Heart right ventricle (tissue), 16 donors: ENCODE results near the gene REX1BD. TPM values are rescaled to one million over a fixed set of nuclear protein-coding genes. Genes with fewer than 3 reads are reported as not detected.

Experiments
- ATAC-seq, 8 donors: fragments of 200-7000 bp; cut with Tn5 transposase; one replicate each; pipeline ENCODE4 v1.9.1; 2020; ENCODE audit warnings: mild to moderate bottlenecking in 8 of 8, moderate library complexity in 8 of 8, moderate number of reproducible peaks in 1 of 8
- DNase-seq, 2 donors: peaks; one replicate each; pipeline ENCODE4 v3.0.0-alpha.2; 2020
- H3K27ac ChIP-seq, 10 donors: fragments of 200-600 bp; sonication (generic) in 2 of 10; one replicate each; pipeline versions ENCODE4 v1.5.0 to v1.8.0; 2020 to 2022; ENCODE audit warnings: mild to moderate bottlenecking in 3 of 10
- H3K27me3 ChIP-seq, 7 donors: fragments of 200-600 bp; one replicate each; pipeline ENCODE4 v1.8.0; 2021 to 2022; ENCODE audit warnings: mild to moderate bottlenecking in 2 of 7
- H3K36me3 ChIP-seq, 9 donors: fragments of 200-600 bp; sonication (generic) in 1 of 9; one replicate each; pipeline versions ENCODE4 v1.5.0 to v1.8.0; 2020 to 2022; ENCODE audit warnings: mild to moderate bottlenecking in 2 of 9
- H3K4me1 ChIP-seq, 9 donors: fragments of 200-600 bp; sonication (generic) in 1 of 9; one replicate each; pipeline versions ENCODE4 v1.5.0 to v1.8.0; 2020 to 2022; ENCODE audit warnings: mild to moderate bottlenecking in 4 of 9
- H3K4me3 ChIP-seq, 10 donors: fragments of 200-600 bp; sonication (generic) in 2 of 10; one replicate each; pipeline versions ENCODE4 v1.5.0 to v1.8.0; 2020 to 2022; ENCODE audit warnings: mild to moderate bottlenecking in 7 of 10, moderate library complexity in 2 of 10
- H3K9me3 ChIP-seq, 11 donors: fragments of 200-600 bp in 10 of 11; sonication (generic) in 2 of 11; one replicate each; pipeline versions ENCODE4 v1.5.0 to v1.8.0; 2013 to 2022; ENCODE audit warnings: mild to moderate bottlenecking in 2 of 11, control low read depth in 1 of 11, moderate library complexity in 1 of 11
- CTCF ChIP-seq, 9 donors: fragments of 200-600 bp; sonication (generic) in 2 of 9; IDR thresholded peaks; one replicate each; pipeline versions ENCODE4 v1.5.0 to v1.8.0; 2021 to 2022; ENCODE audit warnings: antibody characterized with exemption in 9 of 9, mild to moderate bottlenecking in 5 of 9, moderate library complexity in 1 of 9
- WGBS, 2 donors: extraction: QIAGEN DNeasy Blood & Tissue Kit; methylation state at CpG; one replicate each; pipeline ENCODE4 v1.1.7; 2013; ENCODE audit warnings: inconsistent platforms in 1 of 2; 5-methylcytosine and 5-hydroxymethylcytosine counted together
- intact Hi-C, 10 donors: fragments of 100-400 bp; cut with DNase I; formaldehyde crosslinking; loops; one replicate each; pipeline versions ENCODE4 v1.11.1 to v1.14.2; 2022
- polyA plus RNA-seq, 2 donors: library from polyadenylated mRNA; stranded (reverse); fragments of 200-250 nt; gene quantifications; one replicate each; pipeline ENCODE4 v1.2.3, GENCODE V29; 2013
- total RNA-seq, 10 donors: library from RNA; stranded (reverse); fragmentation: NEBNext Ultra II Directional in 3 of 10; extraction: Animal tissue kit (Norgen Biotek cat#: 25700) in 3 of 10; gene quantifications; one replicate each; pipeline versions ENCODE4 v1.2.1 to v1.2.4, GENCODE V29; 2021 to 2023
- donor health status: Arrhythmogenic right ventricular cardiomyopathy.
- donor health status: ischemic (EF 13 %, LVEDD 7.1; RV severe dilation, severe dysfunction).
- donor health status: healthy with polysubstance abuse.
- donor health status: DM: no; HTN: yes; CAD: no.
- donor health status: DM: no; HTN: no; CAD: no.
- donor health status: ischemic (EF 25% LVEDD 6.9; RV normal size, moderate dysfunction).
- donor health status: ischemic (EF 25% LVEDD 5.7; RV mildly dilated, moderate dysfunction).
- donor health status: healthy.
- donor health status: DM: yes; HTN: yes; CAD: no.
- donor health status: Ischemic cardiomyopathy.
- donor health status: ischemic (EF 35%, LVEDD 5.7; RV mildly dilated, moderate dysfunction).
- donor health status: nonischemic (EF 11% LVEDD 7.7; RV severe dilation, severe dysfunction).
- donor health status: DM: yes; HTN: yes; CAD: no.
- donor health status: PGD.
- donor health status: ischemic (EF 29% LVEDD 5.4; RV normal size, mild dysfunction).
- donor health status: nonischemic (EF 23%, LVEDD 6.1; RV moderate dilation, normal function).

REX1BD gene
- total and polyA plus RNA-seq, 12 donors, result 58.5 to 107 (median 68.7) TPM

- Histone ChIP-seq H3K4me3 (peak overlapping the region in 6 of 10 donors; percentile 42 to 54 (median 46)), H3K4me1 (peaks cover 10 to 43% (median 30%) of the 10 kb centered on the region in 9 donors), H3K27ac (peak overlapping the region in 1 of 10 donors; percentile 31), H3K9me3 (no peaks in the 10 kb centered on the region), H3K36me3 (peaks cover 0 to 23% (median 5%) of the 10 kb centered on the region in 9 donors), H3K27me3 (peaks cover 0 to 34% (median 25%) of the 10 kb centered on the region in 7 donors)
- ATAC-seq (no peak), DNase-seq (no peak)
- TF ChIP-seq CTCF (IDR thresholded peaks at IDR 0.05), result no peak
- 33 to 36% methylated on average over 24 to 25 of the region's 25 CpGs for WGBS, 2 donors
- intact Hi-C loops, result loop anchor here in 9 of 10 donors (1.0 to 10.0 kb wide), 11 partner anchors 41 to 274 kb away; partner anchors contain the start of gene CRTC1 (in 1 of the 9)
Measured at GRCh38 chr19:18593367-18594095, 4.9 kb downstream of the REX1BD start.

GRCh38 chr19:18594096-18594823 is 5.7 kb downstream of the REX1BD start:
- DNase-seq (peak; percentile 62 to 80), ATAC-seq (peak; percentile 58 to 78 (median 71))
- Histone ChIP-seq H3K4me3 (peak overlapping the region in 9 of 10 donors; percentile 15 to 54 (median 44)), H3K9me3 (no peaks in the 10 kb centered on the region), H3K4me1 (peaks cover 10 to 41% (median 28%) of the 10 kb centered on the region in 9 donors), H3K27me3 (peaks cover 0 to 41% (median 32%) of the 10 kb centered on the region in 7 donors), H3K36me3 (peaks cover 0 to 23% (median 5%) of the 10 kb centered on the region in 9 donors), H3K27ac (peak overlapping the region in 3 of 10 donors; percentile 11 to 41 (median 31))
- 1% methylated on average over 37 to 54 of the region's 54 CpGs for WGBS, 2 donors
- intact Hi-C loops, result loop anchor here in 9 of 10 donors (1.0 to 10.0 kb wide), 10 partner anchors 78 to 273 kb away; partner anchors contain the start of gene CRTC1 (in 1 of the 9)
- peak; percentile 77 to 93 (median 88) for TF ChIP-seq CTCF (IDR thresholded peaks at IDR 0.05)

- intact Hi-C loops, result loop anchor here (1.0 to 10.0 kb wide), 10 partner anchors 77 to 272 kb away; partner anchors contain the start of gene CRTC1 (in 1 of the 10)
- Histone ChIP-seq H3K9me3 (no peaks in the 10 kb centered on the region), H3K27ac (peak overlapping the region in 2 of 10 donors; percentile 11 to 41), H3K36me3 (peaks cover 0 to 23% (median 5%) of the 10 kb centered on the region in 9 donors), H3K27me3 (peaks cover 0 to 47% (median 39%) of the 10 kb centered on the region in 7 donors), H3K4me1 (peaks cover 10 to 34% (median 22%) of the 10 kb centered on the region in 9 donors), H3K4me3 (peak overlapping the region in 9 of 10 donors; percentile 15 to 54 (median 44))
- ATAC-seq (peak in 4 of 8 donors; percentile 4 to 14 (median 10)), DNase-seq (no peak)
- no peak for TF ChIP-seq CTCF (IDR thresholded peaks at IDR 0.05)
- WGBS, 2 donors, result 17 to 22% methylated on average over 26 of the region's 26 CpGs
Measured at GRCh38 chr19:18594824-18595373, 6.3 kb downstream of the REX1BD start.
